ENCODE results near the gene EXOC5.

Gene EXOC5

GRCh38 chr14:57297852-57298251, 29.1 kb upstream of the EXOC5 start:
- H3K4me3 ChIP-seq (ENCODE audit: low read depth, low read length) = no peak overlapping the region
- DNase-seq (ENCODE audit: low read depth, low spot score) = no peak
- no peak for TF ChIP-seq CTCF (IDR thresholded peaks at IDR 0.05; ENCODE audit: insufficient read depth, low read length, missing control alignments)
- POLR2A ChIA-PET = no interaction called here
- CTCF ChIA-PET = interaction anchor here (1.2 to 2.0 kb wide), 3 partner anchors 12 to 810 kb away, joined by 3 to 5 read pairs (median 4); no protein-coding TSS in a partner anchor

GRCh38 chr14:57295239-57295638, 26.5 kb upstream of the EXOC5 start:
- ChIA-PET CTCF (interaction anchor here (1.3 to 2.9 kb wide), 7 partner anchors 14 to 808 kb away, joined by 4 to 31 read pairs (median 5); no protein-coding TSS in a partner anchor), POLR2A (no interaction called here)
- TF ChIP-seq CTCF (IDR thresholded peaks at IDR 0.05; ENCODE audit: insufficient read depth, low read length, missing control alignments) = no peak
- no peak for DNase-seq (ENCODE audit: low read depth, low spot score)
- no peak overlapping the region for H3K4me3 ChIP-seq (ENCODE audit: low read depth, low read length)

DNA sequence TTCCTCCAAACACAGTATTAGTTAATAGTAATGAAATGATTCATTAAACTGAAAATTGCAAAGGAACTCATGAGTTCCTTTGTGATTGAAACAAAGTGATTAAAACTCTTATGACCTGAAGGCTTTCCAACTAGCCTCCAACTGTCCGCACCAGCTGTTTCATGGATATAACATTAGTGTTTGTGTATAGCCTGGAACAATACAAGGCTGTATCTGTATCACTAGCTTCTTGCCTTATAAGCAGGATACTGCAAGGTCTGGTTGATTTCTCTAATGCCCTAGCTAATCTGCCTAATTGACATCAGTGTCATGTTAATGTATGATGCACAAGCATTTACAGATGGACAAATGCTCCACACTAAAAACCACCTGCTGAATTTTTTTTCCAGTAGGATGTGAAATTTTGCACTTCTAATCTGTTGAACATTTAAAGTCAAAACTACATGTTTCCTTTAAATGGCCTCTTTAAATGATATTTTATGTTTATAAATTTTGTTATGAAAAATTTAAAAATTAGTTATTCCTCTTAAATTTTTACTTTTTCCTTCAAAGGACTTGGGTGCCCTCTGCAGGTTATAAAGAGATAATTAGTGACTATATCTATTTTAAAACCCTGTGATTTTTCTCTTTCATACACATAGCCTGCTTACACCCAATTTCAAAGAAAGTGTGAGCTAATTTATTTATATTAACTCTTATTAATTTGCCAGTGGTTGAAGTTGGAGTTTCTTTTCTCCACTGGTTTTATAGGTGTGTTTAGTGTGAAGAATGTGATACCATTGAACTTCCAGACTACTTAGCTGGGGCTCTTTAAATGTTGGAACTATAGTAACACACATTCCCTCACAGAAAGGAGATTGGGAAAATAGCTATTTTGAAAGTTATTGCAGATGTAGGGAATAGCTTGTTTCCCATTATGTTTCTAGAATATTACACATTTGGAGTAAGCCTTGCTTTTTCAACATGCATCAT, 25.4 kb upstream of the EXOC5 start:
- DNase-seq (ENCODE audit: low read depth, low spot score) = no peak
- POLR2A ChIA-PET = no interaction called here
- H3K4me3 ChIP-seq (ENCODE audit: low read depth, low read length) = no peak overlapping the region
- CTCF ChIA-PET = interaction anchor here (0.6 to 2.9 kb wide), 22 partner anchors 9 to 807 kb away, joined by 3 to 31 read pairs (median 5); no protein-coding TSS in a partner anchor
- no peak for TF ChIP-seq CTCF (IDR thresholded peaks at IDR 0.05; ENCODE audit: insufficient read depth, low read length, missing control alignments)

DNA sequence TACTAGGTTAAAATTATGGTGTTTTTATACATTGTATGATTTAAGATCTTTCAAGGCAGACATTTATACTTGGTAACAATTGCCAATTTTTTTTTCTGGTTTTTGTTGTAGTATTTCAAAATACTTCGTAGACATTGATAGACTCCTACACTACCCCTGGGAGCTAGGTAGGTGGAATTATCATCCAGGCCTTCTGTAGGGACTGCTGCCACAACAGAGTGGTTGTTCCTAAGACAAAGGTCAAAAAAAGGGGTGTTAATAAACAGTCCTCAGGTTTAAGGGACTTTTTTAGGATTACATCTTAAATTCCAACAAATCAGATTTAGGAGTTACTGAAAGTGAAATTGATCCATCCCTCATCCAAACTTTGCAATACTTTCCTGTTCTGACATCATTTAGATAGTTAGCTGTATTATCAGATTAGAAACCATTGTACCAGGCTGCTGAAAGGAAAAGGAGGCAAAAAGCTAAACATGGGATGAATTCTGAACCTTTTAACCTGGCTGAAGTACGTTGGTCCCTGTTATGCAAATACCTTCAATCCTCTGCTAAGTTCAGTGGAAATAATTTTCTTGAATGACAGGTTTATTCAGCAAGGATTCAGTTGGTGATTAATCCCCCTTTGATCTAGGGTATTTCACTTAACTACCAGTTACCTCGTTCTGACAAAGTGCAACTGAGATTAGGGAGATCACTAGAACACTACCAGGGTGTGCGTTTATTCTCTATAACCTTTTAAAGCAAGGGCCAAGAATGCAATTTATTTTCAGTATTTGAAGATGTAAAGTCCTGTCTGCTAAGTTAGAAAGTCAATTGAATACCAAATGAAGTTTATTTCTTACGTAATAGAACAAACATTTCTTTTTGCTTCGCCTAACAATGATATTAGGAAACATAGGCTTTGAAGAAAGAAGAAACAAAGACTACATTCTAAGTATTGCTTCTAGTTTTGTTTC, 23.3 kb upstream of the EXOC5 start:
- DNase-seq (ENCODE audit: low read depth, low spot score) = no peak
- ChIA-PET CTCF (interaction anchor here (2.3 kb wide), 1 partner anchor 804 kb away, joined by 8 read pairs; no protein-coding TSS in a partner anchor), POLR2A (no interaction called here)
- no peak for TF ChIP-seq CTCF (IDR thresholded peaks at IDR 0.05; ENCODE audit: insufficient read depth, low read length, missing control alignments)
- H3K4me3 ChIP-seq (ENCODE audit: low read depth, low read length) = no peak overlapping the region

DNA sequence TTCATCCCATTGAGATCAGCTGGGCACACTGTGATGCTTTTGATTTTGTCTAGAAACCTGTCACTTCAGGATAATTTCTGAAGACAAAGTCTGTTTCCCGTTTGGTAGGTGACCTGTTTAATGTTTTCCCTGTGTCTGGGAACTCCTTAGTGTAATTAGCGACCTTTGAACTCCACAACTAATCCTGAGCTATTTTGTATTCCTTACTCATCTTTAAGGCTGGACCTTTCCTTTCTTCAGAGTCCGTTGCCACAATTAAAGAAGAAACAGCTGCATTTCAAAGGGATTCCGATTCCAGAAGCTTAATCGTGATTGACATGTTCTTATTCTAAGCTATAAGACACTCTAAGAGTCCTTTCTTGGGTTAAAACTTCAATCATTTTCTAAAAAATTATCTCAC, 22.0 kb upstream of the EXOC5 start:
- TF ChIP-seq CTCF (IDR thresholded peaks at IDR 0.05; ENCODE audit: insufficient read depth, low read length, missing control alignments) = no peak

More for the DNA sequence above, 22.0 kb upstream of the EXOC5 start:
- no peak for DNase-seq (ENCODE audit: low read depth, low spot score)
- no peak overlapping the region for H3K4me3 ChIP-seq (ENCODE audit: low read depth, low read length)
- ChIA-PET POLR2A (no interaction called here), CTCF (interaction anchor here (1.5 to 2.3 kb wide), 2 partner anchors 800 to 803 kb away, joined by 5 to 8 read pairs; no protein-coding TSS in a partner anchor)

Data from AG04449 (cell line).